Measurements from ENCODE around the gene CKLF.

Gene CKLF

DNA sequence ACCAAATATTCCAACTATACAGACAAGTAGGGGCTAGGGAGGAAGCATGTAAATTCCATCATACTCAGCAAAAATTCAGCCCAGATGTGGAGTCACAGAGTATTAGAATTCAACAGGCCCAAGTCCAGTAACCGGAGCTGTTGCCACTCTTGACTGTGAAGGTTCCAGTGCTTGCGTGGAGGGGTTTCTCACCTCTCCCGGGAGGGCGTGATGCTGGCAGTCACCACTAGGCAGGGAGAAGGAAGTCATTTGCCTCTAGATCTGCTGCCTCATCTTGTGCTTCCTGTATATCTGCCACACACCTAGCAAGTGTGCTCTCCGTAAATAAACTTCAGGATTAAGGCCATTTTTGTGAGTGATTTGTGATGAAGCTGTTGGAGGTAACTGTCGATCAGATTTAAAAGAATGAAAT lies 1.0 kb upstream of the CKLF start:
- peak; percentile 18 for TF ChIP-seq CTCF (IDR thresholded peaks at IDR 0.05; ENCODE audit: extremely low read depth, insufficient read depth, missing control alignments)
- peak; percentile 63 for DNase-seq (ENCODE audit: low spot score)
- in situ Hi-C loops (cut with MboI; ENCODE audit: low pct_unique_long_range_greater_than_20kb, low sequenced_read_pairs, unreplicated experiment), result no loop called here

DNA sequence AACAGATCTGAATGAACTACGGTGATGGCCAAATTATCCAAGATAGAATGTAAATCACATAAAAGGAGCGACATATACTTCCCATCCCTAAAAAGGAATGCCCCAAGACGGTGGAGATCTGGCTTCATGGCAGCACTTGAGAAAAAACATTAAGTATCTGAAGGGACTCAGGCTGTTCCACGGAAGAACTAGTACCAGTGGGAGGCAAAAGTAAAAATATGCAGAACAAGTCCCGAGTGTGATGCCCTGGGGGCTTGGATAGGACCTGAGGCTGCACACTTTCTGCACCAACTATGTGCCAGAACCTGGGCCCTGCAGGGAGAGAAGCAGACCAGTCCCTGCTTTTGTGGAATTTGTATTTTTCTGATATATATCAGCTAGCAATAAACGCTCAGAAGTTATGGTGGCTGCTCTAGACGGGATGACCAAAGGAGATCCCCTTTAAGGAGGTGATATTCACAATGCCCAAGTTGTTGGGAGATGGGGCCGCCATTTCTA lies 539 bp upstream of the CKLF start:
- DNase-seq (ENCODE audit: low spot score), result no peak
- no peak for TF ChIP-seq CTCF (IDR thresholded peaks at IDR 0.05; ENCODE audit: extremely low read depth, insufficient read depth, missing control alignments)
- in situ Hi-C loops (cut with MboI; ENCODE audit: low pct_unique_long_range_greater_than_20kb, low sequenced_read_pairs, unreplicated experiment), result no loop called here

DNA sequence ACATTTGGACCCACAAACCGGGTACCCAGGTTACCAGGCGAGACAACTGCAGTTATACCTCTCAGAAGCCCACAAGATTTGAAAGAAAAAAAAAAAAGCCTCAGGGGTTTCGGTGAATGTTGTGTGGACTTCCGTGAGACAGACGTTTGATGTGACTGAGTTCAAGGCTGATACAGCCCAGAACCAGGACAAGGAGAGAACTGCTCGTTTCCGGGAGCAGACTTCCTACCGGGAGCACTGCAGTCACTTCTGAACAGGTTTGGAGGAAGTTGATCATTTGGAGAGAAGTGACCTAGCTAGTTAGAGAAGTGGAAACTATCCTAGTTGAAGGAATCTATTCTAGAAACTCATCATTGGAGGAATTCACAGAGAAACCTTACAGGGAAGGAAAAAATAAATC lies 847 bp downstream of the CKLF start:
- no peak for TF ChIP-seq CTCF (IDR thresholded peaks at IDR 0.05; ENCODE audit: extremely low read depth, insufficient read depth, missing control alignments)
- in situ Hi-C loops (cut with MboI; ENCODE audit: low pct_unique_long_range_greater_than_20kb, low sequenced_read_pairs, unreplicated experiment), result no loop called here
- DNase-seq (ENCODE audit: low spot score), result no peak

DNA sequence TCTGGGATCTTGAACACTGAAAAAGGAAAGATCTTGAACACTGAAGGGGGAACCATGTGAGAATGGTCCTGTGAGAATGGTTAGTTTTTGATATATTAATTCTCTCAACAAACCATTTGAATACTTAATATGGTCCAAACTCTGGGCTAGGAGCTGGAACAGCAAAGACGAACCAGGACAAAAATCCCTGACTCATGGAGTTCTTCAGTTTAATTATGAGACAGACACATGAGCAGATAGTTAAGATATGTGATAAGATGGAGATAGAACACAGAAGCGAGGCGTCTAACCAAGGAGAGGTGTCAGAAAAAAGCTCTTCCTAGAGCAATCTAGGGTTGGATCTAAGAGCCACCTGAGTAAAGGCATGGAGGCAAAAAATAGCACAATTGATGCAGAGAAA lies 1.6 kb downstream of the CKLF start:
- DNase-seq (ENCODE audit: low spot score), result no peak
- in situ Hi-C loops (cut with MboI; ENCODE audit: low pct_unique_long_range_greater_than_20kb, low sequenced_read_pairs, unreplicated experiment), result no loop called here
- no peak for TF ChIP-seq CTCF (IDR thresholded peaks at IDR 0.05; ENCODE audit: extremely low read depth, insufficient read depth, missing control alignments)

- no peak for DNase-seq (ENCODE audit: low spot score)
- no peak for TF ChIP-seq CTCF (IDR thresholded peaks at IDR 0.05; ENCODE audit: extremely low read depth, insufficient read depth, missing control alignments)
- in situ Hi-C loops (cut with MboI; ENCODE audit: low pct_unique_long_range_greater_than_20kb, low sequenced_read_pairs, unreplicated experiment), result no loop called here
These were observed 2.1 kb downstream of the CKLF start for GRCh38 chr16:66554495-66554894.

- no peak for TF ChIP-seq CTCF (IDR thresholded peaks at IDR 0.05; ENCODE audit: extremely low read depth, insufficient read depth, missing control alignments)
- in situ Hi-C loops (cut with MboI; ENCODE audit: low pct_unique_long_range_greater_than_20kb, low sequenced_read_pairs, unreplicated experiment), result no loop called here
- no peak for DNase-seq (ENCODE audit: low spot score)
These were observed 7.7 kb downstream of the CKLF start for GRCh38 chr16:66560107-66560506.
